Stomach (tissue), 4 donors: ENCODE results near the gene NTN1.

Experiments used
- POLR2A ChIP-seq, 4 donors: fragments of 450-650 bp; IDR thresholded peaks; one replicate each; pipeline ENCODE4 v1.6.1; 2016; ENCODE audit warnings: antibody characterized with exemption in 4 of 4, control low read depth in 2 of 4, mild to moderate bottlenecking in 1 of 4, moderate library complexity in 1 of 4
- TF ChIP-seq, protein P1 (sequence below), 7 experiments: fragments of 450-650 bp in 4 of 7; fragments of 200-600 bp in 3 of 7; sonication (generic) in 3 of 7; IDR thresholded peaks; one replicate each; pipeline ENCODE4 v1.5.1; 2016 to 2019; ENCODE audit warnings: antibody characterized with exemption in 7 of 7, control low read depth in 2 of 7, mild to moderate bottlenecking in 1 of 7

DNA sequence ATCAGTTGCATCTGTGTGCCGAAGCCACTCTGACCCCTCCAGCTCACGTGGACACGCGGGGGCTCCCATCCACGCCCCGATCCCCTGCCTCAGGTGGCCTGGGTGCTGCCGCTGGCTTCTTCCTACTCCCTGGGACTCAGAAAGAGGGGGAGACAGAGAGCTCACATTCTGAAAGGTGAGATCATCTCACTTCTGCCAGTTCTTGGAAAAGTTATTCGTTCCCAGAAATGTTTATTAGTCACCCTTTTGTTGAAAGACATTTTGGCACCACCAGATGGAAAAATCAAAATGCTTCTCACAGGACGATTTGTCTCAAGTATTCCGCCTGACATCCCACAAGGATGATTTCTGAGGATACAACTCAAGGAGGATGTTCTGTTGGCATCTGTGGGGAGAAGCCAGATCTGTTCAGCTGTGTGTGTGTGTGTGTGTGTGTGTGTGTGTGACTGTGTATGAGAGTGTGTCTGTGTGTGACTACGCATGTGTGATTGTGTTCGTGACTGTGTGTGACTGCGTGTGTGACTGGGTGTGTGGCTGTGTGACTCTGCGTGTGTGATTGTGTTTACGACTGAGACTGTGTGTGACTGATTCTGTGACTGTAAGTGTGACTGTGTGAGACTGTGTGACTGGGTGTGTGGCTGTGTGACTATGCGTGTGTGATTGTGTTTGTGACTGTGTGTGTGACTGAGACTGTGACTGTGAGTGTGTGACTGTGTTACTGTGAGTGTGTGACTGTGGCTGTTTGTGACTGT lies 207.3 kb downstream of the NTN1 start:
- TF ChIP-seq POLR2A (IDR thresholded peaks at IDR 0.05) = no peak
- TF ChIP-seq, protein P1, sequence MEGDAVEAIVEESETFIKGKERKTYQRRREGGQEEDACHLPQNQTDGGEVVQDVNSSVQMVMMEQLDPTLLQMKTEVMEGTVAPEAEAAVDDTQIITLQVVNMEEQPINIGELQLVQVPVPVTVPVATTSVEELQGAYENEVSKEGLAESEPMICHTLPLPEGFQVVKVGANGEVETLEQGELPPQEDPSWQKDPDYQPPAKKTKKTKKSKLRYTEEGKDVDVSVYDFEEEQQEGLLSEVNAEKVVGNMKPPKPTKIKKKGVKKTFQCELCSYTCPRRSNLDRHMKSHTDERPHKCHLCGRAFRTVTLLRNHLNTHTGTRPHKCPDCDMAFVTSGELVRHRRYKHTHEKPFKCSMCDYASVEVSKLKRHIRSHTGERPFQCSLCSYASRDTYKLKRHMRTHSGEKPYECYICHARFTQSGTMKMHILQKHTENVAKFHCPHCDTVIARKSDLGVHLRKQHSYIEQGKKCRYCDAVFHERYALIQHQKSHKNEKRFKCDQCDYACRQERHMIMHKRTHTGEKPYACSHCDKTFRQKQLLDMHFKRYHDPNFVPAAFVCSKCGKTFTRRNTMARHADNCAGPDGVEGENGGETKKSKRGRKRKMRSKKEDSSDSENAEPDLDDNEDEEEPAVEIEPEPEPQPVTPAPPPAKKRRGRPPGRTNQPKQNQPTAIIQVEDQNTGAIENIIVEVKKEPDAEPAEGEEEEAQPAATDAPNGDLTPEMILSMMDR (IDR thresholded peaks at IDR 0.05) = no peak
